Ishikawa (cell line): ENCODE results near the gene NEO1.

Experiments
- CEBPB ChIP-seq: IDR thresholded peaks from 2 replicates; pipeline ENCODE4 v1.6.1; 2012
- CREB1 ChIP-seq: IDR thresholded peaks from 2 replicates; pipeline ENCODE4 v1.6.1; 2012; ENCODE audit warnings: low read depth
- EGR1 ChIP-seq: IDR thresholded peaks from 2 replicates; pipeline ENCODE4 v1.6.1; 2012
- EP300 ChIP-seq: IDR thresholded peaks from 2 replicates; pipeline ENCODE4 v1.6.1; 2012; ENCODE audit warnings: borderline replicate concordance
- FOXM1 ChIP-seq: IDR thresholded peaks from 2 replicates; pipeline ENCODE4 v1.6.1; 2012; ENCODE audit warnings: low read depth, borderline replicate concordance
- MAX ChIP-seq: IDR thresholded peaks from 2 replicates; pipeline ENCODE4 v1.6.1; 2012
- NFIC ChIP-seq: IDR thresholded peaks from 2 replicates; pipeline ENCODE4 v1.6.1; 2012
- RAD21 ChIP-seq: IDR thresholded peaks from 2 replicates; pipeline ENCODE4 v1.6.1; 2012; ENCODE audit warnings: low read depth
- REST ChIP-seq: IDR thresholded peaks from 2 replicates; pipeline ENCODE4 v1.6.1; 2012; ENCODE audit warnings: low read depth, mild to moderate bottlenecking
- TAF1 ChIP-seq: IDR thresholded peaks from 2 replicates; pipeline ENCODE4 v1.6.1; 2012; ENCODE audit warnings: low read depth, mild to moderate bottlenecking
- TCF12 ChIP-seq: IDR thresholded peaks from 2 replicates; pipeline ENCODE4 v1.6.1; 2012; ENCODE audit warnings: low read depth
- TEAD4 ChIP-seq: IDR thresholded peaks from 2 replicates; pipeline ENCODE4 v1.6.1; 2012
- USF1 ChIP-seq: IDR thresholded peaks from 2 replicates; pipeline ENCODE4 v1.6.1; 2012
- YY1 ChIP-seq: IDR thresholded peaks from 2 replicates; pipeline ENCODE4 v1.6.1; 2012; ENCODE audit warnings: low read depth
- ZBTB7A ChIP-seq: IDR thresholded peaks from 2 replicates; pipeline ENCODE4 v1.6.1; 2012; ENCODE audit warnings: low read depth

NEO1 gene

GRCh38 chr15:73078722-73079121 is 26.5 kb downstream of the NEO1 start:
- TF ChIP-seq RAD21 (no peak), EP300 (no peak), TCF12 (no peak), EGR1 (no peak), TAF1 (no peak), USF1 (no peak), CEBPB (no peak), FOXM1 (no peak), MAX (no peak), TEAD4 (no peak), CREB1 (no peak), ZBTB7A (no peak), REST (no peak), NFIC (no peak), YY1 (no peak)

GRCh38 chr15:73079565-73079964 is 27.3 kb downstream of the NEO1 start:
- TF ChIP-seq YY1 (no peak), CEBPB (no peak), CREB1 (no peak)

- peak; percentile 73 for TF ChIP-seq RAD21
- no peak for TF ChIP-seq YY1
Observed at GRCh38 chr15:73081321-73081958, 29.2 kb downstream of the NEO1 start.

- TF ChIP-seq USF1, result no peak
- no peak for TF ChIP-seq ZBTB7A
- no peak for TF ChIP-seq FOXM1
- no peak for TF ChIP-seq TCF12
- TF ChIP-seq NFIC, result no peak
- no peak for TF ChIP-seq EP300
- no peak for TF ChIP-seq CEBPB
- TF ChIP-seq YY1, result no peak
- no peak for TF ChIP-seq REST
- no peak for TF ChIP-seq TEAD4
- TF ChIP-seq RAD21, result no peak
- no peak for TF ChIP-seq CREB1
- no peak for TF ChIP-seq EGR1
- no peak for TF ChIP-seq TAF1
- TF ChIP-seq MAX, result no peak
Observed at GRCh38 chr15:73082812-73083211, 30.5 kb downstream of the NEO1 start.

- TF ChIP-seq FOXM1 (no peak), YY1 (no peak), NFIC (no peak), MAX (no peak), REST (no peak), TCF12 (no peak), CREB1 (no peak), ZBTB7A (no peak), USF1 (no peak), RAD21 (no peak), EGR1 (no peak), EP300 (no peak), TAF1 (no peak), CEBPB (no peak), TEAD4 (no peak)
Observed at GRCh38 chr15:73087098-73087497, 34.8 kb downstream of the NEO1 start.
